ENCODE data around the gene NLE1. TPM values are rescaled to one million over a fixed set of nuclear protein-coding genes. Genes with fewer than 3 reads are reported as not detected.
A peak's percentile ranks its signal among the peaks of the same experiment; 100 is the strongest.

NLE1 gene
- total and polyA plus RNA-seq, 2 of the 8 experiments (the other 6 are each of a cell fraction or from before 2014, with no cell fraction given) = 50.4 to 51.5 TPM

DNA sequence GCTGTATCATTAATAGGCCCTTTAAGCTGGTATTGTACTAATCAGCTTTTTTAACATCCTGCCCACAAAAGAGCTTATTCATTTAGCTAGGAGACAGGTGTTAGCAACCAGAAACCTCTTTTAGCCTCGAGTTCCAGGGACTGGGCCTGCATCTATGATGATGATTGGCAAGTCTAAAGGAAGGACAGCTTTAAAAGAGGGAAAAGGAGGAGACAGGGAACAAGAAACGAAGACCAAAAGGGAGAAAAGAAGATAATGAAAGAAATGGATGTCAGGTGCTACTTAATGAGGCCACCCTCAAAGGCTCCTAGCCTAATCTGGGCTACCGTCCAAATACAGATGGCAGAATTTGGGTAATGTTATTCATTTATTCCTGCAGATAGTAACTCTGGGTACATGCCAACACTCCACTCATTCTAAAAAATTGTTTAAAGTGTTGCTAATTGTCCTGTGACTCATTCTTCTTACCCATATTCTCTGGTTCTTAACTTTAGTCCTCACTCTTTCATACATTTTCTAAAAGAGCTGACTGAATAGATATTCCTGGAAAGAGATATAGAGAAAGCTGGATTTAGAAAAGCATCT is 59.9 kb downstream of the NLE1 start:
- H3K4ac ChIP-seq (replicated peaks; ENCODE audit: insufficient read length, low read depth, low read length) = no peak overlapping the region
- no peak overlapping the region for H2BK120ac ChIP-seq (replicated peaks; ENCODE audit: low read depth, low read length)
- no peak overlapping the region for H4K5ac ChIP-seq (ENCODE audit: insufficient read length, low read depth, low read length)
- CTCF ChIA-PET (ENCODE audit: partially characterized antibody) = interaction anchor here (0.7 kb wide), 1 partner anchor 287 kb away, joined by 3 read pairs; no protein-coding TSS in a partner anchor
- no peak overlapping the region for H3K9ac ChIP-seq (replicated peaks in 1 of 4; ENCODE audit: extremely low read depth in 1 of 4, low read depth in 3 of 4, low read length in 3 of 4)
- no peaks in the 10 kb centered on the region for H3K27me3 ChIP-seq (replicated peaks in 1 of 4; ENCODE audit: control insufficient read depth in 3 of 4, extremely low read depth in 1 of 4, insufficient read depth in 3 of 4, low read length in 3 of 4)
- H2BK15ac ChIP-seq (ENCODE audit: low read length) = no peak overlapping the region
- WGBS, 2 experiments (ENCODE audit: extremely low coverage in 1 of 2, insufficient coverage in 1 of 2, insufficient read length in 1 of 2, insufficient replicate concordance in 2 of 2, low coverage in 1 of 2, low lambda C conversion rate in 2 of 2, missing lambda C conversion rate in 1 of 2) = 71% methylated on average over 3 of the region's 3 CpGs; no CpG with 5 or more reads in 1 of the 2 experiments
- no peaks in the 10 kb centered on the region for H3K9me3 ChIP-seq (ENCODE audit: insufficient read depth in 2 of 2, low read depth in 1 of 2, low read length in 1 of 2)
- no peak overlapping the region for H2BK5ac ChIP-seq (ENCODE audit: low read depth, low read length)
- H3K23me2 ChIP-seq (ENCODE audit: low read depth, low read length) = no peaks in the 10 kb centered on the region
- peaks cover 3 to 14% (median 8%) of the 10 kb centered on the region in 4 experiments; a peak in 6 of 7 replicates for H3K4me1 ChIP-seq (replicated peaks in 1 of 4; ENCODE audit: control insufficient read depth in 3 of 4, insufficient read depth in 4 of 4, low read length in 3 of 4)
- H2BK20ac ChIP-seq (ENCODE audit: low read length) = no peak overlapping the region
- H4K91ac ChIP-seq (replicated peaks; ENCODE audit: insufficient read length, low read length) = no peak overlapping the region
- no peaks in the 10 kb centered on the region for H3K36me3 ChIP-seq (ENCODE audit: control insufficient read depth in 2 of 4, insufficient read depth in 4 of 4, low read length in 3 of 4)
- H3K14ac ChIP-seq (ENCODE audit: insufficient read length) = no peak overlapping the region
- peaks cover 0 to 8% of the 10 kb centered on the region in 2 experiments; a peak in 2 of 4 replicates for H3K79me2 ChIP-seq (ENCODE audit: control insufficient read depth in 1 of 2, insufficient read depth in 2 of 2, low read length in 2 of 2)
- POLR2A ChIA-PET (ENCODE audit: partially characterized antibody) = interaction anchor here (1.0 to 1.8 kb wide), 4 partner anchors 14 to 71 kb away, joined by 3 to 9 read pairs (median 5); partner anchors contain the start of gene RAD51D
- no peak overlapping the region for H2AFZ ChIP-seq (ENCODE audit: low read length)
- H2AK5ac ChIP-seq (ENCODE audit: low read depth, low read length) = peak overlapping the region; percentile 25; the same call in 1 of the 2 replicates
- H3K4me2 ChIP-seq (ENCODE audit: insufficient read depth in 1 of 2, low read depth in 2 of 2, low read length in 2 of 2) = 0 out of 4 replicates have a peak overlapping the region, but pooled peaks of 1 of the 2 experiments have one; percentile 6
- no peak overlapping the region for H3K23ac ChIP-seq (ENCODE audit: insufficient read length)
- H2BK12ac ChIP-seq (ENCODE audit: low read depth, low read length) = no peak overlapping the region
- H3K56ac ChIP-seq (replicated peaks; ENCODE audit: insufficient read length, low read depth, low read length) = no peak overlapping the region
- H4K8ac ChIP-seq (ENCODE audit: extremely low read depth, insufficient read depth, low read length) = no peak overlapping the region
- no peaks in the 10 kb centered on the region for H4K20me1 ChIP-seq (replicated peaks in 1 of 2; ENCODE audit: control insufficient read depth in 1 of 2, insufficient read depth in 2 of 2, low read length in 2 of 2)
- DNase-seq (ENCODE audit: low read depth in 1 of 2, low spot score in 2 of 2) (no peak), FAIRE-seq (no peak)
- H3K4me3 ChIP-seq (ENCODE audit: extremely low read depth in 1 of 4, insufficient read depth in 2 of 4, low read depth in 3 of 4, low read length in 4 of 4) = no peak overlapping the region
- no peaks in the 10 kb centered on the region; the same call in 1 of the 2 replicates for H3K79me1 ChIP-seq (ENCODE audit: low read depth, low read length)
- no peak overlapping the region for H3K18ac ChIP-seq (ENCODE audit: extremely low read depth, low read length)
- no peak overlapping the region for H3K27ac ChIP-seq (ENCODE audit: low read depth, low read length)
- no peak for TF ChIP-seq KDM5A (IDR thresholded peaks at IDR 0.05; ENCODE audit: low read length)
- TF ChIP-seq CREB1 (IDR thresholded peaks at IDR 0.05) = no peak
- no peak for TF ChIP-seq JUN (IDR thresholded peaks at IDR 0.05; ENCODE audit: low read depth, low read length)
- TF ChIP-seq SP4 (IDR thresholded peaks at IDR 0.05; ENCODE audit: low read length) = no peak
- no peak for TF ChIP-seq RBBP5 (IDR thresholded peaks at IDR 0.05; ENCODE audit: borderline replicate concordance, low read depth, low read length)
- no peak for TF ChIP-seq GABPA (IDR thresholded peaks at IDR 0.05; ENCODE audit: borderline replicate concordance, insufficient read depth, low read length)
- TF ChIP-seq KDM4A (IDR thresholded peaks at IDR 0.05; ENCODE audit: low read depth, low read length, severe bottlenecking) = no peak
- TF ChIP-seq POU5F1 (IDR thresholded peaks at IDR 0.05; ENCODE audit: low read depth, low read length) = no peak
- no peak for TF ChIP-seq EZH2 (IDR thresholded peaks at IDR 0.05; ENCODE audit: low read depth, low read length, severe bottlenecking)
- TF ChIP-seq ATF3 (IDR thresholded peaks at IDR 0.05; ENCODE audit: insufficient read depth, low read depth, low read length) = no peak
- no peak for TF ChIP-seq SP2 (IDR thresholded peaks at IDR 0.05; ENCODE audit: low read length)
- TF ChIP-seq SUZ12 (IDR thresholded peaks at IDR 0.05; ENCODE audit: low read length) = no peak
- TF ChIP-seq TBP (IDR thresholded peaks at IDR 0.05; ENCODE audit: low read depth, low read length) = no peak
